Sigmoid colon (tissue), 7 donors: ENCODE data around the gene DIRAS1. TPM values are rescaled to one million over a fixed set of nuclear protein-coding genes. Genes with fewer than 3 reads are reported as not detected.

Source experiments
- DNase-seq: peaks from one replicate; pipeline ENCODE4 v3.0.0-alpha.2; 2019
- H3K27ac ChIP-seq, 4 donors: fragments of 200-600 bp; sonication (generic); one replicate each; pipeline ENCODE4 v1.5.1; 2016 to 2019; ENCODE audit warnings: mild to moderate bottlenecking in 1 of 4
- H3K27me3 ChIP-seq, 3 donors: fragments of 200-600 bp; sonication (generic); one replicate each; pipeline ENCODE4 v1.5.1; 2019; ENCODE audit warnings: mild to moderate bottlenecking in 1 of 3
- H3K36me3 ChIP-seq, 4 donors: fragments of 200-600 bp; sonication (generic); one replicate each; pipeline ENCODE4 v1.5.1; 2016 to 2019
- H3K4me1 ChIP-seq, 4 donors: fragments of 200-600 bp; sonication (generic); one replicate each; pipeline ENCODE4 v1.5.1; 2017 to 2019
- H3K4me3 ChIP-seq, 4 donors: fragments of 200-600 bp; sonication (generic); one replicate each; pipeline ENCODE4 v1.5.1; 2017 to 2019; ENCODE audit warnings: mild to moderate bottlenecking in 2 of 4, moderate library complexity in 1 of 4
- H3K9me3 ChIP-seq, 4 donors: fragments of 200-600 bp in 3 of 4; sonication (generic) in 3 of 4; one replicate each; pipeline versions ENCODE4 v1.5.1 to v1.6.1; 2013 to 2019
- CTCF ChIP-seq, 4 experiments: fragments of 450-650 bp in 3 of 4; fragments of 200-600 bp in 1 of 4; IDR thresholded peaks; one replicate each; pipeline ENCODE4 v1.5.1; 2016 to 2019; ENCODE audit warnings: antibody characterized with exemption in 4 of 4, mild to moderate bottlenecking in 3 of 4, moderate library complexity in 2 of 4
- EP300 ChIP-seq, 4 donors: sonication (generic); formaldehyde crosslinking; IDR thresholded peaks; one replicate each; pipeline ENCODE4 v1.6.1; 2017; ENCODE audit warnings: antibody characterized with exemption in 4 of 4
- POLR2A ChIP-seq, 2 donors: fragments of 450-650 bp; IDR thresholded peaks; one replicate each; pipeline ENCODE4 v1.6.1; 2016; ENCODE audit warnings: antibody characterized with exemption in 2 of 2, mild to moderate bottlenecking in 2 of 2, moderate library complexity in 2 of 2
- POLR2AphosphoS5 ChIP-seq, 4 donors: sonication (generic); formaldehyde crosslinking; IDR thresholded peaks; one replicate each; pipeline ENCODE4 v1.6.1; 2017; ENCODE audit warnings: antibody characterized with exemption in 4 of 4
- WGBS, 2 donors: extraction: QIAGEN DNeasy Blood & Tissue Kit; methylation state at CpG; one replicate each; pipeline ENCODE4 v1.1.7; 2013; 5-methylcytosine and 5-hydroxymethylcytosine counted together
- intact Hi-C: fragments of 100-400 bp; cut with DNase I; formaldehyde crosslinking; loops from one replicate; pipeline ENCODE4 v1.15.1; 2023
- polyA plus RNA-seq, 3 donors: library from polyadenylated mRNA; stranded (reverse); fragments of 200-250 nt; gene quantifications; one replicate each; pipeline ENCODE4 v1.2.3, GENCODE V29; 2013
- total RNA-seq, 4 donors: library from RNA; depleted of rRNA; stranded (reverse); fragments of >200 nt; gene quantifications; one replicate each; pipeline ENCODE4 v1.1.0, GENCODE V29; 2016
- donor health status: healthy with polysubstance abuse.
- donor health status: Bipolar disorder and iron deficiency.
- donor health status: healthy.

DIRAS1 gene
- total and polyA plus RNA-seq, 7 donors: 0.33 to 2.2 (median 1.4) TPM

- no peaks in the 10 kb centered on the region for H3K9me3 ChIP-seq
- intact Hi-C loops: no loop called here
- TF ChIP-seq POLR2A (IDR thresholded peaks at IDR 0.05) (no peak), CTCF (IDR thresholded peaks at IDR 0.05) (no peak), EP300 (IDR thresholded peaks at IDR 0.05) (no peak), POLR2AphosphoS5 (IDR thresholded peaks at IDR 0.05) (no peak)
- no peak overlapping the region for H3K4me3 ChIP-seq
- WGBS, 2 donors: 96% methylated on average over 19 of the region's 19 CpGs
- no peak overlapping the region for H3K27ac ChIP-seq
- peaks cover 30 to 61% (median 47%) of the 10 kb centered on the region in 4 donors for H3K36me3 ChIP-seq
- H3K4me1 ChIP-seq: peaks cover 0 to 38% (median 36%) of the 10 kb centered on the region in 4 donors
- H3K27me3 ChIP-seq: no peaks in the 10 kb centered on the region
- no peak for DNase-seq
These were observed 46.5 kb upstream of the DIRAS1 start for GRCh38 chr19:2767688-2768087.

- peaks cover 36 to 70% (median 53%) of the 10 kb centered on the region in 4 donors for H3K36me3 ChIP-seq
- H3K4me3 ChIP-seq: no peak overlapping the region
- intact Hi-C loops: no loop called here
- no peaks in the 10 kb centered on the region for H3K27me3 ChIP-seq
- WGBS, 2 donors: 95 to 96% methylated on average over 35 of the region's 35 CpGs
- H3K4me1 ChIP-seq: peaks cover 0 to 30% (median 27%) of the 10 kb centered on the region in 4 donors
- TF ChIP-seq POLR2AphosphoS5 (IDR thresholded peaks at IDR 0.05) (no peak), EP300 (IDR thresholded peaks at IDR 0.05) (no peak), POLR2A (IDR thresholded peaks at IDR 0.05) (no peak), CTCF (IDR thresholded peaks at IDR 0.05) (no peak)
- no peak overlapping the region for H3K27ac ChIP-seq
- no peak for DNase-seq
- H3K9me3 ChIP-seq: no peaks in the 10 kb centered on the region
These were observed 45.6 kb upstream of the DIRAS1 start for GRCh38 chr19:2766594-2767372.

GRCh38 chr19:2765376-2765775, 44.2 kb upstream of the DIRAS1 start:
- no peak overlapping the region for H3K27ac ChIP-seq
- no peaks in the 10 kb centered on the region for H3K27me3 ChIP-seq
- WGBS, 2 donors: 94 to 95% methylated on average over 15 of the region's 15 CpGs
- H3K4me1 ChIP-seq: peaks cover 0 to 15% (median 13%) of the 10 kb centered on the region in 4 donors
- no peak overlapping the region for H3K4me3 ChIP-seq
- intact Hi-C loops: no loop called here
- TF ChIP-seq CTCF (IDR thresholded peaks at IDR 0.05) (no peak), POLR2A (IDR thresholded peaks at IDR 0.05) (no peak), POLR2AphosphoS5 (IDR thresholded peaks at IDR 0.05) (no peak), EP300 (IDR thresholded peaks at IDR 0.05) (no peak)
- DNase-seq: no peak
- H3K9me3 ChIP-seq: no peaks in the 10 kb centered on the region
- peaks cover 45 to 84% (median 60%) of the 10 kb centered on the region in 4 donors for H3K36me3 ChIP-seq

GRCh38 chr19:2764945-2765344, 43.8 kb upstream of the DIRAS1 start:
- Histone ChIP-seq H3K36me3 (peaks cover 45 to 87% (median 61%) of the 10 kb centered on the region in 4 donors), H3K27me3 (no peaks in the 10 kb centered on the region), H3K9me3 (no peaks in the 10 kb centered on the region), H3K4me1 (peaks cover 0 to 11% (median 8%) of the 10 kb centered on the region in 4 donors), H3K4me3 (no peak overlapping the region), H3K27ac (no peak overlapping the region)
- intact Hi-C loops: no loop called here
- no peak for TF ChIP-seq EP300 (IDR thresholded peaks at IDR 0.05)
- no peak for TF ChIP-seq POLR2AphosphoS5 (IDR thresholded peaks at IDR 0.05)
- TF ChIP-seq CTCF (IDR thresholded peaks at IDR 0.05): no peak
- no peak for TF ChIP-seq POLR2A (IDR thresholded peaks at IDR 0.05)
- 96 to 97% methylated on average over 21 of the region's 21 CpGs for WGBS, 2 donors
- DNase-seq: no peak
